ENCODE data around the gene MVB12B. TPM values are rescaled to one million over a fixed set of nuclear protein-coding genes. Genes with fewer than 3 reads are reported as not detected.

MVB12B gene
- total and polyA plus RNA-seq, 2 of the 13 experiments (the other 11 are each of a cell fraction or from before 2014, with no cell fraction given): 12.1 to 30.1 TPM

- TF ChIP-seq SOX13 (IDR thresholded peaks at IDR 0.05): no peak
- 0 out of 4 replicates have a peak, but pooled peaks of 1 of the 2 experiments have one; percentile 17 for TF ChIP-seq SOX13 (CRISPR knock-in tag; conservative IDR thresholded peaks at IDR 0.05 in 1 of 2, IDR thresholded peaks at IDR 0.05 in 1 of 2)
- peak; percentile 45 for TF ChIP-seq HNRNPLL (IDR thresholded peaks at IDR 0.05; ENCODE audit: low read depth, low read length, poor library complexity, severe bottlenecking)
- TF ChIP-seq ERF (CRISPR knock-in tag; IDR thresholded peaks at IDR 0.05): 0 out of 2 replicates have a peak, but pooled peaks have one; percentile 55
- TF ChIP-seq ZFP91 (CRISPR knock-in tag; IDR thresholded peaks at IDR 0.05; ENCODE audit: borderline replicate concordance): peak; percentile 77
- no peak for TF ChIP-seq MTF2 (CRISPR knock-in tag; IDR thresholded peaks at IDR 0.05; ENCODE audit: borderline replicate concordance)
- TF ChIP-seq ZNF280B (CRISPR knock-in tag; IDR thresholded peaks at IDR 0.05; ENCODE audit: borderline replicate concordance): peak; percentile 15; the same call in 1 of the 2 replicates
- no peak for TF ChIP-seq NFATC3 (CRISPR knock-in tag; IDR thresholded peaks at IDR 0.05)
- 0 out of 2 replicates have a peak, but pooled peaks have one; percentile 35 for TF ChIP-seq ZNF331 (CRISPR knock-in tag; IDR thresholded peaks at IDR 0.05)
- no peak for TF ChIP-seq ZNF850 (CRISPR knock-in tag; conservative IDR thresholded peaks at IDR 0.05)
- TF ChIP-seq NCOR1 (IDR thresholded peaks at IDR 0.05; ENCODE audit: borderline replicate concordance, low read length): no peak
- TF ChIP-seq MXD4 (CRISPR knock-in tag; IDR thresholded peaks at IDR 0.05): no peak
- TF ChIP-seq FOXK2 (IDR thresholded peaks at IDR 0.05): no peak
- TF ChIP-seq HMG20A (CRISPR knock-in tag; IDR thresholded peaks at IDR 0.05; ENCODE audit: borderline replicate concordance): no peak
- TF ChIP-seq ZBTB25 (CRISPR knock-in tag; IDR thresholded peaks at IDR 0.05): no peak
- TF ChIP-seq KDM5A (IDR thresholded peaks at IDR 0.05; ENCODE audit: borderline replicate concordance, low read length): no peak
- TF ChIP-seq THAP7 (CRISPR knock-in tag; IDR thresholded peaks at IDR 0.05): 0 out of 2 replicates have a peak, but pooled peaks have one; percentile 37
- no peak for TF ChIP-seq ZNF30 (CRISPR knock-in tag; IDR thresholded peaks at IDR 0.05)
- peak; percentile 39; the same call in 1 of the 2 replicates for TF ChIP-seq TBX2 (CRISPR knock-in tag; IDR thresholded peaks at IDR 0.05; ENCODE audit: borderline replicate concordance)
- peak; percentile 74; the same call in 1 of the 2 replicates for TF ChIP-seq IRF9 (CRISPR knock-in tag; IDR thresholded peaks at IDR 0.05; ENCODE audit: borderline replicate concordance)
- TF ChIP-seq FOXA3 (CRISPR knock-in tag; IDR thresholded peaks at IDR 0.05): peak; percentile 35; the same call in 1 of the 2 replicates
Observed at GRCh38 chr9:126500600-126501382, 174.2 kb downstream of the MVB12B start (continued).
